G401.6 (cell line): ENCODE results near the gene COMMD1.
"Not testable (repeated sequence)": the region's sequence is repeated elsewhere in the genome, so short reads cannot be mapped to it uniquely, and the experiment has no call there.

Experiments
- FAIRE-seq: peaks from 2 replicates; lab custom pipeline; 2012; peaks lifted over from hg19 to GRCh38; lab: Jason Lieb, UNC

Gene COMMD1

GRCh38 chr2:61924895-61925663 lies 19.6 kb downstream of the COMMD1 start:
- FAIRE-seq = no peak

GRCh38 chr2:61926531-61927477 lies 21.3 kb downstream of the COMMD1 start:
- FAIRE-seq = no peak

GRCh38 chr2:61928826-61929461 lies 23.5 kb downstream of the COMMD1 start:
- peak; percentile 77 for FAIRE-seq

DNA sequence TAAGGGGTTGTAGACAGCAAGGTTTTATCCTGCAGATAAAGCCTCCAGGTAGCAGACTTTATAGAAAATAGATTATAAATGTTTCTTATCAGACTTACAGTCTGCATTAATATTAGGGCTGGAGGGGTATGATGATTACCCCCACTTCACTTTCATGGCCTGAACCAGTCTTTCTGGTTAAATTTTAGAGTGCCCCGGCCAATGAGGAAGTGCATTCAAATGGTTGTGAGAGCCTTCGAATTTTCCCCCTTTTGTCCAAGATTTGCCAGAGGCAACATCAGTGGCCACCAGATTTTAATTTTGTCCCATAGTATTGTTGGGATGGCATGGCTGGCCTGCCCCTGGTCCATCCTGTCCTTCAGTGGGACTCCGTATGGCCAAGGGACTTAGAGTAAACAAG lies 31.6 kb downstream of the COMMD1 start:
- FAIRE-seq = no peak

GRCh38 chr2:61937886-61938285 lies 32.4 kb downstream of the COMMD1 start:
- no peak for FAIRE-seq

DNA sequence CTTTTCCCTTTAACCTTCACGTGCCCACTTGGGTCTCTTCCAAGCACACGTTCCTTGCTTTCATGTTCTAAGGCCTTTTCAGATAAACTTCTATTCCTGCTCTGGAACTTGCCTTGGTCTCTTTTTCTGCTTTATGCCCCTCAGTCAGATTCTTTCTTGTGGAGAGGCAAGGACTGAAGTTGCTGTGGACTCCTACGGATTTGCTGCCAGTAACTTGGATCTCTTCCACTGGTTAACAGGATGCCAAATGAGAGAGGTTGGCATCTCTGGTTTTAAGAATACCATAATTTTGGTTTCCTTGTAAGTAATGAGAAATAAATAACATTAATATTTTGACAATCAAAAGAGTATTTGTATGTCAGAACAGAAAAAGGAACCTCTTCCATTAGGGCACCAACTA lies 33.0 kb downstream of the COMMD1 start:
- FAIRE-seq = no peak

- no peak for FAIRE-seq
These were observed 37.8 kb downstream of the COMMD1 start for GRCh38 chr2:61943251-61943650.

- peak; percentile 89 for FAIRE-seq
These were observed 41.2 kb downstream of the COMMD1 start for GRCh38 chr2:61946666-61947065.

- FAIRE-seq = no peak
These were observed 43.4 kb downstream of the COMMD1 start for GRCh38 chr2:61948661-61949457.

GRCh38 chr2:61949458-61949713 lies 43.9 kb downstream of the COMMD1 start:
- no peak for FAIRE-seq

DNA sequence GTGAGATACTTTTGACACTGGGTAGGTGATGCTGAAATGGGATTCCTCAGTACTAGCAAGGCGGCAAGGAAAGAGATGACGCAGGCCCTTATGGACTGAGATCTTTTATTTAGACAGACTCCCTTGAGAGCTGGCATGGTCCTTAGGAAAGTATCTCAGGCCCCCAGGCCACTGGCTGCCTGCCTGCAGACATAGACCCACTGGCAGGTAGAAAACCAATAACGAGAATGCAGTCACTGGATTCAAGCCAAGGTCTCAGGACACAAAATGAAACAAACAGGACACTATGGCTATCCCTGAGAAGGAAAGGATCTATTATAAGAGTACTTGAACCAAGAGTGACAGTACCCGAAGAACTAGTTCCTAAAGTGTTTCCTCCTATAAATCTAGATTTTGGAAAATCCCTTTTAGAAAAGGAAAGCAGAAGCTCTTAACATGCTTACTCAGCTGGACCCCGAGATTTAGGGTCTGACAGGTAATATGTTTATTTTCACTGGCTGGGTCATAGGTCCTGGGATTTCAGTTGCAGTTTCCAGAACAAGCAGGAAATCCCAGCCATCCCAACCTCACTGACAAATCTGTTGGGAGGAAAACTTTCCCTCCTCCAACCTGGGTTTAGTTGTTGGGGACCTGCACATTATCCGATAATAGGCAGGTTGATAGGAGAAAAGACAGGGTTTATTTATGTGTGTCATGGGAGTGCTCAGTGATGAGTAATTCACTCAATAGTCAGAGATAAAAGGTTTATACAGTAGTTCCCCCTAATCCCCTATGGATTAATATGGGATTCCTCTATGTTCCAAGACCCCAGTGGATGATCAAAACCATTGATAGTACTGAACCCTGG lies 44.5 kb downstream of the COMMD1 start:
- FAIRE-seq = no peak

- no peak for FAIRE-seq
These were observed 45.3 kb downstream of the COMMD1 start for GRCh38 chr2:61950571-61951315.

DNA sequence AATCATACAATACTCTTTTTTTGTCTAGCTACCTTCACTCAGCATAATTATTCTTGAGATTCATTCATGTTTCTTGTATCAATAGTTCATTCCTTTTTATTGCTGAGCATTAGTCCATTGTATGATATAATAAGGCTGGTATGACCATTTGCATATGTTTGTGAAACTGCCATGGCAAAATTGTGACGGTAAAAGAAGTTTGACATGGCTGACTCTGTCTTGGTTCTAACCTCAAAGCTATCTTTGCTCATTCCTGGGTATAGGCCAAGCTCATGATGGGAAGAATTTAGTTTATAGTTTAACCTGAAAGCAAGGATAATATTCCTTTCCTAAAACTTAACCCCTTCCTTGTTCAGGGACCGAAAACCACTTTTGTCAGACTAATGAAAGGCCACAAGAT lies 46.4 kb downstream of the COMMD1 start:
- FAIRE-seq = no peak

DNA sequence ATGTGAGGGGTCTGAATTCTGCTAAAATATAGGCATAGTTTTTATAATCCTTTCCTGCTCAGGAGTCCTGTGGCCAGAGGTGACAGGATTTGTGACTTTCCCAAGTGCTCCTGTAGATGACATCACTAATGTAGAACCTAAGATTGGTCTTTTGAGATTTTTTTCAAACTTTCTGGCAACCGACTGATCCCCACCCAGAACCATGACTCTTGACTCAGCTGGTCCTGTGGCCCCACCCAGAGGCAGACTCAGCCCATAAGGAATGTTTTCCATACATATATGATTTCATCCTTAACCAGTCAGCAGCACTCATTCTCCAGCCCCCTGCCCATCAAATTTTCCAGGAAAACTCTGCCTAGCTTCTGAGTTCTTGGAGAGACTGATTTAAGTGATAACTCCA lies 46.8 kb downstream of the COMMD1 start:
- no peak for FAIRE-seq

GRCh38 chr2:61954856-61955255 lies 49.4 kb downstream of the COMMD1 start:
- not testable (repeated sequence) for FAIRE-seq

DNA sequence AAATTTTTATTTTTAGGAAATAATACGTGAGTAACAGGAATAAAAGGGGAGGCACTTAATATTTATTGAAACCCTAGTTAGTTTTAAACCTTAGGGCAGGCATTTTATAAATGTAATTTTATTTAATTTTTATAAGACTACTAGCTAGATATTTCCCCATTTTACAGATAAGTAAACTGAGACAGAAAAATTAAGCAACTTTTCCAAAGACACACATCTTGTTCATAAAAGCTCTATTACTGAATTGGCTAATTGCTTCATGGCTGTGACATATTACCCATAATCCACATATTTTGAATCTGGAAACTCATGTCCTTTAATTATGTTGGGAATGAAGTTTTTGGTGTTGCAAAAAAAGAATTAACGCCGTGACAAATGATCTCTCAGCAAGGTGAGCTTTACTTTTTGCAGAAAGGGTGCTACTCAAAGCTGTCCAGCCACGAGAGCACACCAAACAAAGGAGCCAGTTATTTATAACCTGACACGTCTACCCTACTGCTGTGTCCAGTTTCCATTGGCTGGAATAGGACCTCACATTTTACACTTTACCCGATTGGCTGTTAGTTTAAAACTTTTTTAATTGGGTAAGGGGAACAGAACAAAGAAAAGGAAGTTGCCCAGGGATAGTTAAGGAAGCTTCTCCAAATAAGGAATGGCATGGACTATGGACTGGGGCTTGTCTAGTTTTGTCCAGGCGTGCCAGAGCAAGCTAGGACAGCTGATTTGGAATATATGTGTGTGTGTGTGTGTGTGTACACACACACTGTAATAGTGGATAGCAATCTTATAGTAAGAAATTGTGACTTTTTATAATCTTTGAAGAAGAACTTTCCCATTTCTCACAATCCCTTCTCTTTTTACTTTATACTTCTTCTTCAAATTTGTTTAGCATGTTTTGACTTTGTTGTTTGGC lies 54.2 kb downstream of the COMMD1 start:
- FAIRE-seq = no peak

DNA sequence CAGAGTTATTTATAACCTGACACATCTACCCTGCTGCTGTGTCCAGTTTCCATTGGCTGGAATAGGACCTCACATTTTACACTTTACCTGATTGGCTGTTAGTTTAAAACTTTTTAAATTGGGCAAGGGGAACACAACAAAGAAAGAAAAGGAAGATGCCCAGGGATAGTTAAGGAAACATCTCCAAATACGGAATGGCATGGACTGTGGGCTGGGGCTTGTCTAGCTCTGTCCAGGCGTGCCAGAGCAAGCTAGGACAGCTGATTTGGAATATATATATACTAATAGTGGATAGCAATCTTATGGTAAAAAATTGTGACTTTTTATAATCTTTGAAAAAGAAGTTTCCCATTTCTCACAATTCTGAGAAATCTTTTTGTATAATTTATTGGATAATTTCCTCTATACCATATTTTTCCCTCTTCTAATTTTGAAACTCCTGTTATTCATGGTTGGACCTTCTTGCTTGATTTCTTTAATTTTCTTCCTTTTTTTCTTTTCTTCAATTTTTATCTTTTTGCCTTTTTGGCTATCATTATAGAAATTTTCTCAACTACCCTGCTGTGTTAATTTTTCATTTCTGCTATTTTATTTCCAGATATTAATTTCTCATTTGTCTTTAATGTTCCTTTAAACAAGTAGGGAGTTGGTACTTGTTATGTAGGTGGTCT lies 55.9 kb downstream of the COMMD1 start:
- FAIRE-seq = no peak

- FAIRE-seq = no peak
These were observed 56.9 kb downstream of the COMMD1 start for GRCh38 chr2:61962095-61962984.
